HG03439 (cell line): ENCODE results near the gene PPTC7.
"Not testable (repeated sequence)": the region's sequence is repeated elsewhere in the genome, so short reads cannot be mapped to it uniquely, and the experiment has no call there.

Experiments used
- ATAC-seq: cut with Tn5 transposase; IDR thresholded peaks from one replicate; pipeline ENCODE4 v1.9.1; 2021; ENCODE audit warnings: mild to moderate bottlenecking, moderate library complexity; ENCODE audit not compliant: unreplicated experiment

PPTC7 gene

DNA sequence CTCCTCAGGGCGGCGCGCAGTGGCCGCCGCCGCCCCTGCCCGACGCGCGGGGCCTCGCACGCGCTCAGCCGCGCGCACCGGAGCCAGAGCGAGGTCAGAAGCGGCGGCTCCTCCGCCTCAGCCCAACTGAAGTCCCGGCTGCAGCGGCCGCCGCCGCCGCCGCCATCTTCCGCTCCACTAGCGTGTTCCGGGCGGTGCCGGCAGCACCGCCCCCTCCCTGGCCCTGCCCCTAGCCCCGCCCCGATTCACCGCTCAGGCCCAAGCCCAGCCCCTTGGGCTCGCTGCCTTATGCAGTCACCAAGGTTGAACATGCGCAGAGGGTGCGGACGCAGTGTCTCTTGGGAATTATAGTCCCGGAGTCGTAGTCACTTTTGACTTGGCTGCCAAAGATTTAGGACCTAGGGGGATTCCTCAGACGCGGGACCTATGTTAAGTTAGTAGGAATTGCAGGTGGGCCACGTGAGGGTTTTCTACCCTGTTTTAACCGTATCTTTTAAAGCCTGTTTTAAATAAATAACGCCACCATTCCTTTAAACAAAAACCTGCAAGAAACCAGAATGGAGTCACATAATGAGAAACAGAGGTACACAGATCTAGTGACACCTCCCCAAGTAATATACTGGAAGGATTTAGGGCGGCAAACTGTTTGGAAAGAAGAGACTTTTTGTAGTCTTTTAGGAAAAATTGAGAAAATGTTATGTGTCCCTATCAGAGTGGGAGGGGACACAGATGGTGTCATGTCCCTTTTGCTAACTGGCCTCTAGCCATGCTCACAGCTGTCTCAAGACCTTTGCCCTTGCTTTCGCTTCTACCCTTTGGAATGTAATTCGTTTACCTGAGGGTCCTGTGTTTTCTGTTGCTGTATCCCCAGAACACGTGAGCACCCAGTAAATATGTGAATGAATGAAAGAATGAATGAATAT lies at the start of gene PPTC7:
TSS of gene PPTC7 (minus strand) at position 182 of the 923 bp plus-strand sequence. CDS start 287 bp downstream, outside the sequence.
- ATAC-seq = peak; percentile 68

- ATAC-seq = no peak
Observed at GRCh38 chr12:110627500-110628195, 44.5 kb upstream of the PPTC7 start.

GRCh38 chr12:110622582-110622981 lies 39.5 kb upstream of the PPTC7 start:
- no peak for ATAC-seq

- ATAC-seq = no peak
Observed at GRCh38 chr12:110619534-110619953, 36.4 kb upstream of the PPTC7 start.

DNA sequence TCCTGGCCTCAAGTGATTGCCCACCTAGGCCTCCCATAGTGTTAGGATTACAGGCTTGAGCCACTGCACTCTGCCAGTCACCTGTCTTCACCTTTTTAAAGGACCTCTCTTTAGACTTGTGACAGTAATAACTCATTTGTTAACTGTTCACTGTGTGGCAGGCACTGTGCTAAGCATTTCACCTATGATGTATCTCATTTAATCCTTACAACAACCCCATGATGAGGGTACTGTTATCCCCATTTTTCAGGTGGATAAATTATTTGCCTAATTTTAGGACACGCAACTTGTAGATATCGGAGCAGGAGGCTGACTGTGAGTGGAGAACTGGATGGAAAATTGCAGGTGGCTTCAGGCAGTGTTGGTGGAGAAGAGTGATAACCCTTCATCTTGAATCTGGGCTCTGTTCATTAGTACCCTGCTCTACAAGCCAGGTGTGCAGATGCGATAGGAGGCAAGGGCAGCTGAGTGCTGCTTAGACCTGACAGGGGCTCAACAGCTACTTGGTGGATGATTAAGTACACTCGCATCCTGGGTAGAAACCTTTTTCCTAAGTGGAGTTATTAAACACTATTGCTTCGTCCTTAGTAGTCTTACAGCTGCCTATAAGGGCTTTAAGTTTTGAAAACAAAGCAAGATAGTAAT lies 33.5 kb upstream of the PPTC7 start:
- no peak for ATAC-seq

GRCh38 chr12:110615171-110615570 lies 32.1 kb upstream of the PPTC7 start:
- no peak for ATAC-seq

DNA sequence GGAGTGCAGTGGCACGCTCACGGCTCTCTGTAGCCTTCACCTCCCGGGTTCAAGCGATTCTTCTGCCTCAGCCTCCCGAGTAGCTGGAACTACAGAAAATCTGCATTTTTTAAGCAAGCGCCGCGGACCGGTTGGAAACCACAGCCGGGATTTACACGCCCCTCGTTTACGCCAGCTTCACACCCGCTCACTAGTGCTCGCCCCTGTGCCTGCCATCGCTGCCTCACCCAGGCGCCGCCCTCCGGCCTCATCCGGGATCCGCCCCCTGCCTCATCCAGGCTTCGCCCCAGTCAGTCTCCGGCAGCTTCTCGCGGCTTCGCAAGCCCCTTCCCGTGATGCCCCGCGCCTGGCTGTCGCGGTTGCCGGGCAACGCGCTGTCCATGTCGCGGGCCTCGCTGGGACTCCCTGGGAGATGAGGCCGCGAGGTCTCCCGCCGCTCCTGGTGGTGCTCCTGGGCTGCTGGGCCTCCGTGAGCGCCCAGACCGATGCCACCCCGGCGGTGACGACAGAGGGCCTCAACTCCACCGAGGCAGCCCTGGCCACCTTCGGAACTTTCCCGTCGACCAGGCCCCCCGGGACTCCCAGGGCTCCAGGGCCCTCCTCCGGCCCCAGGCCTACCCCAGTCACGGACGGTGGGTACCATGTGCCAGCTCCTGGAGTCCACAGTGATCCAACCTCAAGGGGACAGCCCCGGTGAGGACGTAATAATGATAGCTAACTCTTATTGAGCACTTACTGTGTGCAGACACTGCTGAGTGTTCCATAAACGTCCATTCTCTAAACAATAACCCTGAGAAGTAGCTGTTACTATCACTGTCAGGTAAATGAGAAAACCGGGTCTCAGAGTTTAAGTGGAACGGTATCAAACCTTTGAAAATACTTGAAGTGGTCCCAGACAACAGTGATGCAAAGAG lies 30.9 kb upstream of the PPTC7 start, which contains the start of gene TCTN1:
TSS of gene TCTN1 (plus strand) at position 359 of the 914 bp plus-strand sequence. CDS start at position 413, 54 bp downstream.
- peak; percentile 90 for ATAC-seq

DNA sequence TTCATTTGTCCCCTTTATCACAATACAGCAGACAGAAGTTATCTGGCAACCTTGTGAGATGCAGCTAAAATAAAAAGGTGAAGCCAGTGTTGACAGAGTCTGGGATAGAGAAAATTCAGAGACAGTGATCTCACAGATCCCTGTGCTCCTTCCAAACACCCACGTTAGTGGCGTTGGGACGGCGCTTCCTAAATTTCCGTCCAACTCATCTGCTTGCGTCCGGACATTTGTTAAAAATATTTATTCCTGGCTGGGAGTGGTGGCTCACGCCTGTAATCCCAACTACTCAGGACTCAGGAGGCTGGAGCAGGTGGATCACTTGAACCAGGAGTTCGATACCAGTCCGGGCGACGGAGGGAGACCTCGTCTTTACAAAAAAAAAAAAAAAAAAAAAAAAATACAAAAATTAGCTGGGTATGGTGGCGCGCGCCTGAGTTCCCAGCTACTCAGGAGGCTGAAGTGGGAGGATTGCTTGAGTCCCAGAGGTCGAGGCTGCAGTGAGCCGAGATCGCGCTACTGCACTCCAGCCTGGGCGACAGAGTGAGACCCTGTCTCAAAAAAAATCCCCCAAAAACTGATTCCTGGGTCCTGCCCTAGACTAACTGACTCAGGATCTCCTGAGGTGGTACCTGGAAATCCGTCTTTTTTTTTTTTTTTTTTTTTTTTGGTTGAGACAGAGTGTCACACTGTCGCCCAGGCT lies 30.1 kb upstream of the PPTC7 start:
- no peak for ATAC-seq

GRCh38 chr12:110606253-110606611 lies 23.1 kb upstream of the PPTC7 start:
- ATAC-seq = no peak

- not testable (repeated sequence) for ATAC-seq
Observed at GRCh38 chr12:110602085-110602814, 19.1 kb upstream of the PPTC7 start.

- ATAC-seq = no peak
Observed at GRCh38 chr12:110600254-110600653, 17.1 kb upstream of the PPTC7 start.

DNA sequence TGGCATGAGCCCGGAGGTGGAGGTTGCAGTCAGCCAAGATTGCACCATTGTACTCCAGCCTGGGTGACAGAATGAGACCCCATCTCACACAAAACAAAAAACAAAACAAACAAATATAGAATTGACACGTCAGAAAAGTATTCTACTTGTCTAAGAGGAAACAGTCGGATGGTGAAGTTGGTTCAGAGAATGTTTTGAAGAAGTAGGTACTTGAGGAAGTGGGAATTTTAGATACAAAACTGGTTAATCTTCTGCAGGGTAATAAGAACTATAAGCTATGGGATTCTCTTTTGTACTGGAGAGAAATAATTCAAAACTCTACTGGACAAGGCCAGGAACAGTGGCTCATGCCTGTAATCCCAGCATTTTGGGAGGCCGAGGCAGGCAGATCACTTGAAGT lies 16.2 kb upstream of the PPTC7 start:
- ATAC-seq = no peak

DNA sequence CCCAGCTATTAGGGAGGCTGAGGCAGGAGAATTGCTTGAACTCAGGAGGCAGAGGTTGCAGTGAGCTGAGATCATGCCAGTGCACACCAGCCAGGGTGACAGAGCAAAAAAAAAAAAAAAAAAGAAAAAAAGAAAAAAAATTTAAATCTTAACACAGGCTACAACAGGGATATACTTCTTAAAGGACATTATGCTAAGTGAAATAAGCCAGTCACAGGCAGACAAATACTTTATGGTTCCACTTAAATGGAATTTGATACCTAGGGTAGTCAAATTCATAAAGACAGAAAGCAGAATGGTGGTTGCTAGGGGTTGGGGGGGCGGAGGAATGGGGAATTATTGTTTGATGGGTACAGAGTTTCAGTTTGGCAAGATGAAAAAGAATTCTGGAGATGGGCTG lies 14.8 kb upstream of the PPTC7 start:
- ATAC-seq = no peak

DNA sequence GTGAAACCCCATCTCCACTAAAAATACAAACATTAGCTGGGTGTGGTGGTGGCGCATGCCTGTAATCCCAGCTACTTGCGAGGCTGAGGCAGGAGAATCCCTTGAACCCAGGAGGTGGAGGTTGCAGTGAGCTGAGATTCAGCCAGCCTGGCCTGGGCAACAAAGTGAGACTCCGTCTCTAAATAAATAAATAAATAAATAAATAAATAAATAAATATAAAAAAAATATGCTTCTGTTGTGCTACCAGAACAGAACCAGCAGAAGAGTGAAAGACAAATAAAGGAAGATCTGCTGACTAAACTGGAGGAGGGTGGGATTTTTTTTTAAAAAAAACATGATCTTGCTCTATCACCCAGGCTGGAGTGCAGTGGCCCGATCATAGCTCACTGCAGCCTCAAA lies 9.8 kb upstream of the PPTC7 start:
- ATAC-seq = not testable (repeated sequence)

DNA sequence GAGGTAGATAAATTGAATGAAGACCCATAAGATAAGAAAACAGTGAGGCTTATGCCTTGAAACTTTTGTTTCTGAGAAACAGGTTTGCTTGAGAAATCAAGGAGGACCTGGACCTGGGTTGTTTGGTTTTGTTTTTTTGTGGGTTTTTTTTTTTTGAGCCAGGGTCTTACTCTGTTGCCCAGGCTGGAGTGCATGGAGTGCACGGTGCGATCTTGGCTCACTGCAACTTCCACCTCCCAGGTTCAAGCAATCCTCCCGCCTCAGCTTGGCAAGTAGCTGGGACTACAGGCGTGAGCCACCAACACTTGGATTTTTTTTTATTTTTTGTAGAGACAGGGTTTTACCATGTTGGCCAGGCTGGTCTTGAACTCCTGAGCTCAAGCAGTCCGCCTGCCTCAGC lies 9.0 kb upstream of the PPTC7 start:
- ATAC-seq = no peak

DNA sequence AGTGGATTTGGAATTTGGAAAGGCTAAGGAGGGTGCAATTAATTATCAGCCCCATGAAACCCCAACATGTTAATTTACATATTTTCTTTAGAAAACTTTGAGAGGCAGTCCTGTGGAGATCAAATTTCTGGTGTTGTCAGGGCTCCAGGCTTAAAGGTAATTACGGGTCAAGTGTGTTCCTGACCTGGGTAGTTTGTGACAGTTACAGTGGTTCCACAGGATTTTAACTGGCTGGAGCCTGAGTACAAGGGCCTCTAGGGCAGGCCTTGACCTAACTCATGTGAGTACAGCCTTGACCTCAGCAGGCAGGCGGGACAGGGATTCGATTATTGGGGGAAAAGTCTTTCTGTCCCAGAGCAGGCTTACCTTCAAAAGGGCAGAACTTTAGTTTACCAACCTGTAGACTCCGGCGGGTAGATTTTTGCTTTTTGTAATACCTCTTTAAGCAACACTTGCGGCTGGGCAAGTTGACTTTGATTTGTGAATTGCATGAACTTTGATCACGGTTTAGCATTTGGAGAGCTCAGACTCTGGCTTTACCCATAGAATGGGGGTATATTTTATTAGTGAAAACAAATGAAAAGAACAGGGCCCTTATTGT lies 8.4 kb upstream of the PPTC7 start:
- ATAC-seq = no peak

GRCh38 chr12:110590806-110591326 lies 7.7 kb upstream of the PPTC7 start:
- ATAC-seq = peak; percentile 81

GRCh38 chr12:110590059-110590458 lies 6.9 kb upstream of the PPTC7 start:
- no peak for ATAC-seq
